ENCODE measurements around the gene NKIRAS2.
"Not testable (repeated sequence)": the region's sequence is repeated elsewhere in the genome, so short reads cannot be mapped to it uniquely, and the experiment has no call there.

The NKIRAS2 gene

DNA sequence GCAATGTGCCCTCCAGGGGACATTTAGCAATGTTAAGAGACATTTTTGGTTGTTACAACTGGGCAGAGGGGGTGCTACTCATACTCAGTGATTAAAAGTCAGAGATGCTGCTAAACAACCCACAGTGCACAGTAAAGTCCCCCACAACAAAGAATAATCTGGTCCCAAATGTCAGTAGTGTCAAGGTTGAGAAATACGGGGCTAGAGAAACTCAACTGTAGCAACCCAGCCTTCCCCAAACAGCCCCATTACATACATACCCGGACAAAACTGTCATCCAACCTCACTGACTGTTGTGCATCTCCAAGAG, 23.1 kb upstream of the NKIRAS2 start:
- DNase-seq (ENCODE audit: low read depth in 2 of 3, low spot score in 1 of 3): no peak

DNA sequence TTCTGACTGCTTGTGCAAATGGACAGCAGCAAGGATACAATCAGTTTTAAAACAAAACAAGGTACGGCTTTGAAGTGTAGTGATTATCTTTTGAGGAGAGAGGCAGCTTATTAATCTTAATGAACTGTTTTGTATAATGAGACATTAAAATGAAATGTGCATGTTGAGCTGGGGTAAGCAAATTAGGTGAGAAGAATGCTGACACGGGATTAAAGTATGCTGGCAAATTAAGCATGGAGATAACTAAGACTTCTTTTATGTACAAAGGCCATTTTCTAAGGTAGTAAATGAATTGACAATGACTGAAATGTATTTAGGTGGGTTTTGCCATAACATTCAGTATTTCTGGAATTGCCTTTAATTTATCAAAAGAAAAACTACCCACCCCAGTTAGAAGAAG, 21.4 kb upstream of the NKIRAS2 start:
- DNase-seq (ENCODE audit: low read depth in 2 of 3, low spot score in 1 of 3): no peak

DNA sequence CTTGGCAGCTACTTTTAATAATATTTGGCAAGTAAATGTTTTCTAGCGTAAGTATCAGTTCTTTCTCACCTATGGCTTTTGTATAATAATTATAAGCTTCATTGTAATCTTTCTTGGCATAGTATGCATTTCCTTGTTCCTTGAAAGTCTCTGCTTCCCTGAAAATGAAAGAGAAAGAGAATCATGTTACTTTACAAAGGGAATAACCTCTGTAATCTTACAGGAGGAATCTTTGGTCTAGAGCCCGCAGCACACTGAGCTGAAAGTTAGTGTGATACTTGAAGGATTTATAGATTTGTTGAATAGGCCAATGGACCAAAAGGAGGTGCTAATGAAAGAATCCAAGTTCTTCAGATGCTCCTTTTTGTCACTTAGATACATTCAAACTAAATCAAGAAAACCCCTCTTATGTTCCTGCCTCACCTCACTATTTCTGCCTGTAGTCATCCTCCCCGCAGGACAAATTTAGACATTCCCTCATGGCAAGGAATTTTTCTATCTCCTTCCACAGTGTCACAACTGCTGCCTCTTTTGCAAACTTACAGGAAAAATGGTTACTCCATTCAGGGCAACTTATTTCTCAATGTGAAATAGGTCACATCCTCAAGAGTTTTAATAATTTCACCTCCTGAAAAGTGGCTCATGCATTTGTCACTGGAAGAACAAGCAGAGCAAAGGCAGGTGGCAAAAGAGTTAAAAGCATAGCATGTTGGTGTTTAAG, 19.3 kb upstream of the NKIRAS2 start:
- DNase-seq (ENCODE audit: low read depth in 2 of 3, low spot score in 1 of 3): no peak

GRCh38 chr17:42001729-42002128, 18.2 kb upstream of the NKIRAS2 start:
- no peak for DNase-seq (ENCODE audit: low read depth in 2 of 3, low spot score in 1 of 3)

DNA sequence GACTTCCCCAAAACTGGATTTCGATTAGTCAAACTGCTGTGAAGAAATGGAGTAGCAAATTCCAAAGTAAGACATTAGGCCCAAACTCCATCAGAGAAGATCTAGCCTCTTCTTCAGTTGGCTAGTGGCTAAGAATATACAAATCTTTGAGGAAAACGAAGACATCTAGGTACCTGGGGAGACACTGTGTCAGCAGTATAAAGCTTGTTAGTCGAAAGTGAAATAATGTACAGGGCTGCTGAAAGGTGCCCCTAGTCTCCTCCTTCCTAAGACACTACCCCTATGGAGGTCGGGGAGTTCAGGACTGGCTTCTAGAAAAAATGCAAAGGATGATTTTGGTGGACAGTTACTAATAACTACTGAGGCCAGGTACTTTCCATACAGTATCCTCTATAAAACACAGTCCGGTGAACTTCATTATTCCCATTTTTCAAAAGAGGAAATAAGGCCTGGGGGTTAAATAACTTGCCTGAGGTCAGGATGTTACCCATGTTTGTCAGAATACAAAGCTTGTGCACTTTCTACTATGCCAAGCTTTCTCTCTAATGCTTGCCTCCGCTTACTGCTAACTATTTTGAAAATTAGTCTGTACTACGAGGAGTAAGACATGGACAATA, 17.6 kb upstream of the NKIRAS2 start:
- DNase-seq (ENCODE audit: low read depth in 2 of 3, low spot score in 1 of 3): no peak

DNA sequence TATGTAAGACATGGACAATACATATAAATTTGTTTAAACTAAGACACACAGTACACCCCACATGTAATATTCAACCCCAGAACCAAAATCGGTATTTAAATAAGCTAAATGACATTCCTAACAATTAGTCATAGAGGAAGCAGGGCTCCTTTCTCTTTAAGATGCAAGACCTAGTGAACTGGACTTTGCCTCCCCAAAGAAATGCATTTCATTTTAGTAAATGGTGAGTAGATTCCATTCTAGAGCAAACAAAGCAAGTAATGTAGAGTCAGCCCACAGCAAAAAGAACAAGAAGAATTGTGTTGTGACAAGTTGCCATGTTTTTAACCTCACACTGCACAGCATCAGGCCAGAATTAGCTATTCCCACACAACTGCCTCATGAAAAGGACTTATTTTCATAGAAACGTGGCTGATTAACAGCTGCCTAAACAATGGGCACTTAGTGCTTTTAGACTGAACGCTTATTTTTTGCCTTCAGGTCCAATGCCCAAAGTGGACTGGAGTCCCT, 17.0 kb upstream of the NKIRAS2 start:
- no peak for DNase-seq (ENCODE audit: low read depth in 2 of 3, low spot score in 1 of 3)

GRCh38 chr17:42005166-42005565, 14.7 kb upstream of the NKIRAS2 start:
- no peak for DNase-seq (ENCODE audit: low read depth in 2 of 3, low spot score in 1 of 3)

DNA sequence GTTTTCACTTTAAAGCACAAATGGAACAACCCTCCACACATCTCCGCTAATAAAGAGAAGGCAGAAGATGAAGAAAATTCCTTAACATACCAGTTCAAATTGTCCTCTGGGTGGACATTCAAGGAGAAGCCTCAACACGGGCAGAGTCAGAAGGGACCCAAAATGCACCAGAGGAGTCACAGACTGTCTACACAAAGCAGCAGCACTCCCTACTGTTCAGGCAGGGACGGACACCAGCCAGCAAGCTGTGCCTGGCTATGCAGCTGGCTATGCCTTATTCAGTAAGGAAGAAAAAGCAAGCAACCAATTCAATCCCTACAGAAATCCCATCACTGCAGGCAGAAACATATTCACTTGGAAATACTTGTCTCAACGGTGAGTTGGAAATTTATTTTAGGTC, 10.7 kb upstream of the NKIRAS2 start:
- DNase-seq (ENCODE audit: low read depth in 2 of 3, low spot score in 1 of 3): no peak

DNA sequence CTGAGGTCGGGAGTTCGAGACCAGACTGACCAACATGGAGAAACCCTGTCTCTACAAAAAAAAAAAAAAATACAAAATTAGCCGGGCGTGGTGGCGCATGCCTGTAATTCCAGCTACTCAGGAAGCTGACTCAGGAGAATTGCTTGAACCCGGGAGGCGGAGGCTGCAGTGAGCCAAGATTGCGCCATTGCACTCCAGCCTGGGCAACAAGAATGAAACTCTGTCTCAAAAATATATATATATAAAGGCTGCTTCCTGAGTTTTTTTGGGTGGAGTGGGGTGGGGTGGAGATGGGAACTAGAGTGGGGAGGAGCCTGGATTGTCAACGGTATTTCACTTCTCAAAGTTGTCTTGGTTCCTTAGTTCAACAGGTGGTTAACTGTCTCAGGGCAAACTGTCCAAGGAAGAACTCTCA, 9.6 kb upstream of the NKIRAS2 start:
- not testable (repeated sequence) for DNase-seq (ENCODE audit: low read depth in 2 of 3, low spot score in 1 of 3)

GRCh38 chr17:42010898-42011516, 8.9 kb upstream of the NKIRAS2 start:
- DNase-seq (ENCODE audit: low read depth in 2 of 3, low spot score in 1 of 3): no peak

- DNase-seq (ENCODE audit: low read depth in 2 of 3, low spot score in 1 of 3): not testable (repeated sequence)
Observed at GRCh38 chr17:42012363-42012762, 7.5 kb upstream of the NKIRAS2 start.

DNA sequence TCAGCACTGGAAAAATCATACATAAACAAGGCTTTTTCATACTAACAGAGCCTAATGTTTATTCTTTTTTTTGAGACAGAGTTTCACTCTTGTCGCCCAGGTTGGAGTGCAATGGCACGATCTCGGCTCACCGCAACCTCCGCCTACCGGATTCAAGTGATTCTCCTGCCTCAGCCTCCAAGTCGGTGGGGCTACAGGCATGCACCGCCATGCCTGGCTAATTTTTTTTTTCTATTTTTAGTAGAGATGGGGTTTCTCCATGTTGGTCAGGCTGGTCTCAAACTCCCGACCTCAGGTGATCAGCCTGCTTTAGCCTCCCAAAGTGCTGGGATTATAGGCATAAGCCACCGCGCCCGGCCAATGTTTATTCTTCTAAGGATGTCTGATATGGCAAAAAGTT, 6.2 kb upstream of the NKIRAS2 start:
- DNase-seq (ENCODE audit: low read depth in 2 of 3, low spot score in 1 of 3): not testable (repeated sequence)

GRCh38 chr17:42016411-42016831, 3.5 kb upstream of the NKIRAS2 start:
- DNase-seq (ENCODE audit: low read depth in 2 of 3, low spot score in 1 of 3): no peak

GRCh38 chr17:42016941-42017865, 2.7 kb upstream of the NKIRAS2 start, which contains the start of gene DNAJC7:
TSS of gene DNAJC7 (minus strand) at chr17:42017439. CDS start at chr17:42017416, 23 bp downstream.
- peak; percentile 83 to 90 (median 84) for DNase-seq (ENCODE audit: low read depth in 2 of 3, low spot score in 1 of 3)

DNA sequence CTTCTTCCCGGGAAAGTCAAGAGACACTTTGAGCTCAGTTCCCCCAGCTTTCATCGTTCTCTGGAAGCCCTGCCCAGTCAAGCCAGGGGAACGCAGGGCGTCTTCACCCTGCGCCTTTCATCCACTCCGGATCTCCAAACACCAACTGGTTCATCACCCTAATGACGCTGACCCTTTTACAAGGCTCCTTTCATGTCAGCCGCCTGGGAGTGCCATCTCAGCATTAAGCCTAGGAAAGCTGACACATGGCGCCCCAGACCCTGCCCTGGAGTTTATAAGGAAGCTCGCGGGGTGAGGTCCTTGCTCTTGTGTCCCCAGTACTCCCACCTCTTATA, 2.1 kb upstream of the NKIRAS2 start:
- DNase-seq (ENCODE audit: low read depth in 2 of 3, low spot score in 1 of 3): peak in 1 of 3 donors; percentile 15

DNA sequence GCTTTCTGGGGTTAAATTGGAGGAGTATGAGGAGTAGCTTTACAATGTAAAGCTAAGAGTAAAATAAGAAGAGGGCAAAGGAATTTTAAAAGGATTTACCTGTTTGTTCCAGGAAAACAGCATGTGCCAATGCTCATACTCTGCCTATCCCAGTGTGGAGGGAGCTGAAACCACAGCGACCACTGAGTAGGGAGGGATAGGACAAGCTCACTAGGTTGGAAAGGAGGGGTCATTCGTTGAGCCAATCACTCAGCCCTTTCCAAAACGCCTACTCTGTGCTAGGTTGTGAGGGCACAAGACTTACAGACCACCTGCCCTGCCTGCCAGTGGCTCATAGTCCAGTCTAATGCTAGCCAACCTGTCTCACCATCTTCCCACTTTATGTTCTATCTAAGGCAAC, 1.6 kb upstream of the NKIRAS2 start:
- no peak for DNase-seq (ENCODE audit: low read depth in 2 of 3, low spot score in 1 of 3)

GRCh38 chr17:42018988-42019387, 902 bp upstream of the NKIRAS2 start:
- DNase-seq (ENCODE audit: low read depth in 2 of 3, low spot score in 1 of 3): no peak

GRCh38 chr17:42020845-42021244, 955 bp downstream of the NKIRAS2 start:
- not testable (repeated sequence) for DNase-seq (ENCODE audit: low read depth in 2 of 3, low spot score in 1 of 3)

DNA sequence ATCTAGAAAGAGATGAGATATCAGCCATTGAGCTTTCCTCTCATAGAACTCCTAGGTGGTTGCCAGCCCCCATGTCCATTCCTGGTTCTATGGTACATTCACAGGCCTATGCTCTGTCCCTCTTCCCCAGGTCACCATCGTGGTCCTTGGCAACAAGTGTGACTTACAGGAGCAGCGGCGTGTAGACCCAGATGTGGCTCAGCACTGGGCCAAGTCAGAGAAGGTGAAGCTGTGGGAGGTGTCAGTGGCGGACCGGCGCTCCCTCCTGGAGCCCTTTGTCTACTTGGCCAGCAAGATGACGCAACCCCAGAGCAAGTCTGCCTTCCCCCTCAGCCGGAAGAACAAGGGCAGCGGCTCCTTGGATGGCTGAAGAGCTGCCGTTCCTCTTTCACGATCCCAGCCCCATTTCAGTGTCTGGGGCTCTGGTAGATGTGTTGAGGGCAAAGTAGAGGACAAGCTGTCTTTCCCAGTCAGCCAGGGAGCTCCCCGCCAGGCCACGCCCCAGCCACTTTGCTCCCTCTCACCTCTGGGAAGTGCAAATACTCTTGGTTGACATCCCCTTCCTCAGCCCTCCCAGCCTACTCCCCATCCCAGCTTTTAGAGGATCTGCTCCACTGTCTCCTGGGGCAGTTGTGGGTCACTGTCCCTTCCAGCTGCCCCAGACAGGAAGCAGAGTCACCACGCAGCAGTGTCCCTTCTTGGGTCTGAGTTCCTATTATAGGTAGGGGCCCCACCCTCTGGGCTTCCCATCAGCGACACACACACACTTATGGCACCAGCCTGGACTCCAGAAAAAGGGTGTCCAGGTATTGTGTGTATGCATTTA, 3.8 kb downstream of the NKIRAS2 start:
- no peak for DNase-seq (ENCODE audit: low read depth in 2 of 3, low spot score in 1 of 3)

DNA sequence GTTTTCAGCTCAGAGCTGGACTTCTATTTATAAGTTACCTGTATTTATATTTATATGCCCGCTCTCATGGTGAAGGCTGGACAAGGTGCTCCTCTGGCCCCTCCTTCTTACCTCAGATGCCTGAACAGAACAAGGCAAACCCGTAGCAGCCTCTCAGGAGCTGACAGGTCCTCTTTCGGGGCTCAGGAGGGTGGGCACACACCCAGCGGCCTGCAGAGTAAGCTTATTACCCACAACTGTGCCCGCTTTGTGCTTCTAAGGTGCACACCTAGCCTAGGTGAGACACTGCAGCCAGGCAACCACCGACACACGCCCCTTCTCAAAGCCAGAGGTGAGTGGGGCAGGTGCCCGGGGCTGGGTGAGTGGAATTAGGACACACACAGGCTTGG, 5.3 kb downstream of the NKIRAS2 start:
- DNase-seq (ENCODE audit: low read depth in 2 of 3, low spot score in 1 of 3): no peak

GRCh38 chr17:42025936-42026335, 6.0 kb downstream of the NKIRAS2 start:
- DNase-seq (ENCODE audit: low read depth in 2 of 3, low spot score in 1 of 3): no peak
